Mesodermal cell (in vitro differentiated cells): ENCODE results near the gene PTGIS.

Source experiments
- H3K27ac ChIP-seq: 2 replicates; pipeline ENCODE4 v1.7.0; 2013; ENCODE audit warnings: mild to moderate bottlenecking, low read depth, low read length, moderate library complexity; ENCODE audit not compliant: severe bottlenecking
- H3K36me3 ChIP-seq: 2 replicates; pipeline ENCODE4 v1.7.1; 2013; ENCODE audit warnings: mild to moderate bottlenecking, low read length, moderate library complexity; ENCODE audit not compliant: control insufficient read depth, insufficient read depth
- H3K4me1 ChIP-seq: one replicate; pipeline ENCODE4 v1.7.1; 2013; ENCODE audit warnings: mild to moderate bottlenecking, low read length; ENCODE audit not compliant: insufficient read depth, control insufficient read depth, poor library complexity, severe bottlenecking
- H3K4me3 ChIP-seq: 2 replicates; pipeline ENCODE4 v1.7.0; 2013; ENCODE audit warnings: low read length, control low read depth, mild to moderate bottlenecking; ENCODE audit not compliant: insufficient read depth, poor library complexity, severe bottlenecking; ENCODE audit errors: extremely low read depth
- H3K9me3 ChIP-seq: 2 replicates; pipeline ENCODE4 v1.7.1; 2013; ENCODE audit warnings: mild to moderate bottlenecking, low read length, moderate library complexity; ENCODE audit not compliant: control insufficient read depth
- WGBS, 2 experiments: methylation state at CpG; one replicate each; pipeline ENCODE4 v1.1.5; 2013; ENCODE audit warnings: missing lambda C conversion rate in 2 of 2; ENCODE audit not compliant: insufficient coverage in 2 of 2; 5-methylcytosine and 5-hydroxymethylcytosine counted together

PTGIS gene

DNA sequence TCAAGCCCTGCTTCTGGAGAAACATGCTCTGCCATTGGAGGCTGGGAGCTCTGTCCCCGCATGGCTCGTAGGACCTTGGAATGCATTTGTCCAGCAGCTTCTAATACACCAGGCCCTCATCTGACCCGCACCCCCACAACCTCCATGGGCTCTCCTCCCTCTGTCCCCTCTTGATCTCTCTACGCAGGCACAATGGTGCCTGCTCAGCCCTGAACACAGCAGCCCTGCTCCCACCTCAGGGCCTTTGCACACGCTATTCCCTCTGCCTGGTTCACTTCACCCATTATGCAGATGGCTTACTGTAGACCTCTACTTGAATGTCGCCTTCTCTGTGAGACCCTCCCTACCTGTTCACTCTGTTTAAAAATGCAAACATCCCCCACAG lies 27.0 kb upstream of the PTGIS start:
- Histone ChIP-seq H3K36me3 (no peaks in the 10 kb centered on the region), H3K4me3 (no peak overlapping the region), H3K9me3 (no peaks in the 10 kb centered on the region), H3K27ac (no peak overlapping the region), H3K4me1 (peaks cover 18% of the 10 kb centered on the region)
- WGBS, 2 experiments = 93 to 94% methylated on average over 2 to 5 of the region's 6 CpGs

DNA sequence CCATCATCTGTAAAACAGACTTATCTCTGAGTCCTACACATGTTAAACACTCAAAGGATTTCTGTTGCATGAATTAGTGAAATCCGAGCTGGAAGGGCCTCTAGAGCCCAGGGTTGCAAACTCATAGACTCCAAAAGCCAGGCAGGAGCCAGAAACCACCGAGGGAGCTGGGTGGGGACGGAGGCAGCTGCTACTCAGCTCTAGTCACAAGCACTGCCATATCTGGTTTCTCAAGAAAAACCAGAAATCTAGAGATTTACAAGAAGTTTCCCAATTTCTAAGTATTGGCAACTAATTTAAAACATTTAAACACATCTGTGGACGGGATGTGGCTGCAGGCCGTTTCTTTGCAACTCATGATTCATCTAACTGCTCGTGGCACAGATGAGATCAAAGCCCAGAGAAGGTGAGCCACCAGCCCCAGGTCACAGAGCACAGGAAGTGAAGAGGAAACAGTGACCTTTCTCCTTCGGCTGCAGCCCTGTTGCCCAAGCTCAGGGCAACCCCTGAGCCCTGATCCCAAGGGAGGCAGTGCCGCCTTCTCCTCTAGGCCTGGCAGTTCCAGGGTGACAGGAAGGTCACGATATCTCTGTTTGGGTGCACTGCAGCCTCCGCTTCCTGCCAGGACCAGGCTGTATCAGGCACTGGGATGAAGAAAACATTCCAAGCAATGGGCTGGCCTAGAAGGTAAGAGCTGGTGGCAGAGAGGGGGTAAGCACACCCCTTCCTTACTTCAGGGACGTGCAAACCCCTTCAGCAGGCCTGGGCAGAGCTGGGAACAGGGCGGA lies 26.4 kb upstream of the PTGIS start:
- Histone ChIP-seq H3K4me3 (no peak overlapping the region), H3K4me1 (peaks cover 18% of the 10 kb centered on the region), H3K36me3 (no peaks in the 10 kb centered on the region), H3K27ac (no peak overlapping the region), H3K9me3 (no peaks in the 10 kb centered on the region)
- WGBS, 2 experiments = 83 to 90% methylated on average over 8 to 12 of the region's 12 CpGs

DNA sequence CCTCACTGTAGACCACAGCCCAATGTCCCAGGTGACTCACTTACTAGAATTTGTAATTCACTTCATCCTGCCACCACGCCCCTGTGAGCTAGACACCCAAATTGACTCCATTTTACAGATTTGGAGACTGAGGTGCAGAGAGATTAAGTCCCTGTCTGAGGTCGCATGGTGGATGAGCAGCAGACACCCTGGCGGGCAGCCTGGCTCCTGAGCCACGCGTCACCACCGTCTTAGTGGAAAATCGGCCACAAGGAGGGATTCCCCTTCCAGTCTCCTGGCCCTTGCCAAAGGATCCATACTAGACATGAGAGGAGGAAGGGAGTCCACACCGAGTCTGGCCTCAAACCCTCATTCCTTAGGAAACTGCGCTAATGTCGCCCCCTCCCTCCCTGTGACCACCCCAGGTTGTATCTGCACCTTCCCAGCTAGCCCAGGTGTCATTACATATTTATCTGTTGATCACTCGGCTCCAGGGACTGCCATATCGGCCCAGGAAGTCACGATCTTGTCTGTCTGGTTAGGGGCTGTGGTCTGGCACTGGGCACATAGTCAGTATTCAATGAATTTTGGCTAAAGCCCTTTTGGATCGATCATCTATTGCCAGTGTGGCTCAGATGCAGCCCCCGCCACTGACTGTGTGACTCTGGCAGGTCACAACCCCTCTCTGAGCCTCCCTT lies 25.7 kb upstream of the PTGIS start:
- H3K4me1 ChIP-seq = peaks cover 18% of the 10 kb centered on the region
- no peaks in the 10 kb centered on the region for H3K9me3 ChIP-seq
- no peaks in the 10 kb centered on the region for H3K36me3 ChIP-seq
- H3K4me3 ChIP-seq = no peak overlapping the region
- H3K27ac ChIP-seq = no peak overlapping the region
- WGBS, 2 experiments = 87 to 91% methylated on average over 8 to 13 of the region's 15 CpGs

DNA sequence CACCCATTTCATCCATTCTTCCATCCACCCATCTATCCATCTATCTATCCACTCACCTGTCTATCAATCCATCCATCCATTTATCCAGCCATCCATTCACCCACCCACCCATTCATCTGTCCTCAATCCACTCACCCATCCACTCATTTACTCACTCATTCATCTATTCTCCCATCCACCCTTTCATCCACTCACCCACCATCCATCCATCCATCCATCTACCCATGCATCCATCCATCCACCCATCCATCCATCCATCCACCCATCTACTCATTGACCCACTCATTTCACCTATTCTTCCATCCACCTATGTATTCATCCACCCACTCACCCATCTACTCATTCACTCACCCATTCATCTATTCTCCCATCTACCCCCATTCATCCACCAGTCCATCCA lies 24.2 kb upstream of the PTGIS start:
- H3K27ac ChIP-seq = no peak overlapping the region
- H3K9me3 ChIP-seq = no peaks in the 10 kb centered on the region
- H3K4me3 ChIP-seq = no peak overlapping the region
- no peaks in the 10 kb centered on the region for H3K36me3 ChIP-seq
- H3K4me1 ChIP-seq = peaks cover 18% of the 10 kb centered on the region

DNA sequence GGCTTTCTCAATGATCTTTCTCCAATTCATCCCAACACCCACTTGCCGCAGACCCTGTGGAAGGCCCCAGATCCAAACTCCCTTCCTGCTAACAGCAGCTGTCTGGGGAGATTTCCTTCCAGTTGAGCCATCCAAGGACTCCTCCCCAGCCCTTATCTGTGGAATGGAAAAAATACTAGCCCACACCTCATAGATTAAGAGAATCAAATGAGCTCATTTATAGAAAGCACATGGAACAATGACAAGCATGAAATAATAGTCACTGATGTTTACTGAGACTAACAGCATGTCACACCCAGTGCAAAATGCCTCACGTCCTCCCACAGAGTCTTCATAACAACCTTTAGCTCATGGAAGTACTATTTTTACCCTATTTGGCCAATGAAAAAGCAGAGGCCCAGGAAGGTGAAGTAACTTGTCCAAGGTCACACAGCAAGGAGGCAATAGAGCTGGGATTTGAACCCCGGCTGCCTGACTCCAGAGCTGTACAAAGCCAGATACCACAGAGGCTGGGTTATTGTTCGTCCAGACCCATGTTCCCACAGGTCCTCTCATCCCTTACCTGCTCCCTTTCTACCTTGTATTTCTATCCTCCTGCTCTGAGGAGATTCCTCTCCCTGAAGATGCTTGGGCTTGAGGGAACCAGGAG lies 23.4 kb upstream of the PTGIS start:
- 90 to 93% methylated on average over 3 to 4 of the region's 4 CpGs for WGBS, 2 experiments
- Histone ChIP-seq H3K4me1 (peaks cover 18% of the 10 kb centered on the region), H3K36me3 (no peaks in the 10 kb centered on the region), H3K4me3 (no peak overlapping the region), H3K9me3 (no peaks in the 10 kb centered on the region), H3K27ac (no peak overlapping the region)

DNA sequence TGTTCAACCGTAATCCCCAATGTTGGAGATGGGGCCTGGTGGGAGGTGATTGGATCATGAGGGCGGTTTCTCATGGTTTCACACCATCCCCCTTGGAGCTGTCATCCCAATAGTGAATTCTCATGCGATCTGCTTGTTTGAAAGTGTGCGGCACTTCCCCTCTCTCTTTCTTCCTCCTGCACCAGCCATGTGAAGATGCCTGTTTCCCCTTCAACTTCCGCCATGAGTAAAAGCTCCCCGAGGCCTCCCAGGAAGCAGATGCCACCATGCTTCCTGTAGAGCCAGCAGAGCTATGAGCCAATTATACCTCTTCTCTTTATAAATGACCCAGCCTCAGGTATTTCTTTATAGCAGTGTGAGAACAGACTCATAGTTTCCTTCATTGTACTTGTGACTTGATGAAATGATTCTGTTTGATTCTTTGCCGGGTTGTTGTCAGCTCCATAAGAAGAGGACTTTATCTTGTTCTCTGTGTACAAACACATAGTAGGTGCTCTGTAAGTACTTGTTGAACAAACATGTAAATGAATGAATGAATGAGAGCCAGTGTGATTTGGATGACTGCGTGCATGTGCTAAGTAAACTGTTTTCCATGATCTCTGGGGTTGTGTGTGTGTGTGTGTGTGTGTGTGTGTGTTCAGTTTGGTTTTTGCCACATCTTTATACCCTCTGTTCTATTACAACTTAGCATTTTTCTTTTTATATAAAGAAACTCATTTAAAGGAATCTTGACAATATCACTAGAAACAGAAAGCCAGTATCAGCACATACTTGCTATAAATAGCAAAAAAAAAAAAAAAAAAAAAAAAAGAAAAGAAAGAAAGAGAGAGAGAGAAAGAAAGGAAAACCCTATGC lies 22.5 kb upstream of the PTGIS start:
- Histone ChIP-seq H3K36me3 (no peaks in the 10 kb centered on the region), H3K4me3 (no peak overlapping the region), H3K4me1 (peaks cover 9% of the 10 kb centered on the region), H3K27ac (no peak overlapping the region), H3K9me3 (no peaks in the 10 kb centered on the region)
- WGBS, 2 experiments = 95 to 97% methylated on average over 5 to 6 of the region's 8 CpGs

DNA sequence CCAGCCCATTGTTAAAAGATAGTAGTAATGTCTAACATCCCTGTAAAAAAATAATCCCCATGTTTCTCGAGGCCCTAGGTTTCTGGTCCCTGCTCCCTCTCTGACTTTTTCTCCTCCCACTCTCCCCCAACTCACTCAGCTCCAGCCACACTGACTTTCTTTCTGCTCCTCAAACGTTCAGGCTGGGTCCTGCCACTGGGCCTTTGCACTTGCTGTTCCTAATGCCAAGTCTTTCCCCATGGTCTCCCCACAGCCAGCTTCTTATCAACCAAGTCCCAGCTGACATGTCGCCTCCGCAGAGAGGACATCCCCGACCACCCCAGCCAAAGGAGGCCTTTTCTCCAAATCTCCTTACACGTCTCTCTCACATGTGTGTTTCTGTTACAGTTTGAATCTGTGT lies 21.8 kb upstream of the PTGIS start:
- no peak overlapping the region for H3K27ac ChIP-seq
- WGBS, 2 experiments = 72 to 85% methylated on average over 4 to 6 of the region's 6 CpGs
- H3K9me3 ChIP-seq = no peaks in the 10 kb centered on the region
- peaks cover 9% of the 10 kb centered on the region for H3K4me1 ChIP-seq
- no peak overlapping the region for H3K4me3 ChIP-seq
- H3K36me3 ChIP-seq = no peaks in the 10 kb centered on the region

DNA sequence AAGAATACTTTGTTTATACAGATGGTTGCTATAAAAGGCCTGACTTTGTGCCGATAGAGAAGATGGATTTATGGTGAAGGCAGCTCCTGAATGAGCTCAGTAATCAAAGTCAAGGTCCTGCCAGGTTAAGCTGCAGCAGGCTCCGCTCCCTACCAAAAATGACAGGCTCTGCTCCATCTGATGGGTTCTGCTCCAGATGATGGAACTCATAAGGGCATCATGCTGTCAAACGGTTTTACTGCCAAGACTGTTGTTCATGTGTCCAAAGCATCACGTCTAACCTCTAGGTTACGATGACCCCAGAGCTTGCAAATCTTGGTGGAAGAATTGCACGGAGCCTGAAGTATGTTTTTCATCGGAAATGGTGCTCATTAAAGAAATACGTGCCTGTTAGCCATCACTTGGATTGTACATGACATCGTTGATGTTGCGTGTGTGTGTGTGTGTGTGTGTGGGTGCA lies 19.2 kb upstream of the PTGIS start:
- Histone ChIP-seq H3K36me3 (no peaks in the 10 kb centered on the region), H3K27ac (no peak overlapping the region), H3K4me3 (no peak overlapping the region), H3K9me3 (peaks cover 5% of the 10 kb centered on the region), H3K4me1 (peaks cover 5% of the 10 kb centered on the region)
- 90 to 95% methylated on average over 7 to 8 of the region's 10 CpGs for WGBS, 2 experiments

DNA sequence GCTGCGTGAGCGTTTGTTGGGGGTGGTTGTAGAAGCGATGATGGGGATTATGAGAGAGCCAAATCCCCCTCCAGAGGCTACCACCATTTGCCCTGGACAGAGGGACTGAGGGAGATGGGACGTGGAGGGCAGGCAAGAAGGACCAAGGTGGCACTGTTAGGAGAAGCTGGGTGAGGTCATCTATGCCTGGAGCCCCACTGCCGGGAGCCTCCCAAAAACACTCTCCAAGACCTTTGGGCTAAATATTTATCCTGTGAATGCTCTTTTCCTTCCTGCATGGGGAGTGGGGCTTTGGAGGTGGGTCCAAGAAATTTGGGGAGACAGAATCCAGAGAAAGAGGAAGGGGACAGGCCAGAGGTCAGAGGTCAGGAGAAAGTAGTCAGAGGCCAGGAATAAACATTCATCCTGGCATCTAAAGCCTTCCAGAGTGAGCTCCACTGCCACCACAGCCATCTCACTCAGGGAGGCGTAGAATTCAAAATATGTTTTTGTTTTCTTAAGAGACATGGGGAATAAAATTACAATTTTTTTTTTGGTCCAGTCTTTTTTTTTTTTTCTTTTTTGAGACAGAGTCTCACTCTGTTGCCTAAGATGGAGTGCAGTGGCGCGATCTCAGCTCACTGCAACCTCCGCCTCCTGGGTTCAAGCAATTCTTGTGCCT lies 17.8 kb upstream of the PTGIS start:
- no peaks in the 10 kb centered on the region for H3K36me3 ChIP-seq
- H3K4me3 ChIP-seq = no peak overlapping the region
- H3K9me3 ChIP-seq = peaks cover 6% of the 10 kb centered on the region
- no peak overlapping the region for H3K27ac ChIP-seq
- WGBS, 2 experiments = 100% methylated on average over 1 of the region's 9 CpGs; no CpG with 5 or more reads in 1 of the 2 experiments
- H3K4me1 ChIP-seq = peaks cover 5% of the 10 kb centered on the region
